22Rv1 (cell line): ENCODE data around the gene RAE1.
A peak's percentile ranks its signal among the peaks of the same experiment; 100 is the strongest.

Experiments used
- H3K27ac ChIP-seq: fragments of 450-650 bp; 2 replicates; pipeline ENCODE4 v1.5.1; 2017
- ZFX ChIP-seq: fragments of 450-650 bp; IDR thresholded peaks from 2 replicates; pipeline ENCODE4 v1.6.1; 2017; ENCODE audit warnings: antibody characterized with exemption, borderline replicate concordance
- TF ChIP-seq, protein P1 (sequence below): fragments of 450-650 bp; IDR thresholded peaks from 2 replicates; pipeline ENCODE4 v1.5.1; 2017; ENCODE audit warnings: mild to moderate bottlenecking

Gene RAE1

DNA sequence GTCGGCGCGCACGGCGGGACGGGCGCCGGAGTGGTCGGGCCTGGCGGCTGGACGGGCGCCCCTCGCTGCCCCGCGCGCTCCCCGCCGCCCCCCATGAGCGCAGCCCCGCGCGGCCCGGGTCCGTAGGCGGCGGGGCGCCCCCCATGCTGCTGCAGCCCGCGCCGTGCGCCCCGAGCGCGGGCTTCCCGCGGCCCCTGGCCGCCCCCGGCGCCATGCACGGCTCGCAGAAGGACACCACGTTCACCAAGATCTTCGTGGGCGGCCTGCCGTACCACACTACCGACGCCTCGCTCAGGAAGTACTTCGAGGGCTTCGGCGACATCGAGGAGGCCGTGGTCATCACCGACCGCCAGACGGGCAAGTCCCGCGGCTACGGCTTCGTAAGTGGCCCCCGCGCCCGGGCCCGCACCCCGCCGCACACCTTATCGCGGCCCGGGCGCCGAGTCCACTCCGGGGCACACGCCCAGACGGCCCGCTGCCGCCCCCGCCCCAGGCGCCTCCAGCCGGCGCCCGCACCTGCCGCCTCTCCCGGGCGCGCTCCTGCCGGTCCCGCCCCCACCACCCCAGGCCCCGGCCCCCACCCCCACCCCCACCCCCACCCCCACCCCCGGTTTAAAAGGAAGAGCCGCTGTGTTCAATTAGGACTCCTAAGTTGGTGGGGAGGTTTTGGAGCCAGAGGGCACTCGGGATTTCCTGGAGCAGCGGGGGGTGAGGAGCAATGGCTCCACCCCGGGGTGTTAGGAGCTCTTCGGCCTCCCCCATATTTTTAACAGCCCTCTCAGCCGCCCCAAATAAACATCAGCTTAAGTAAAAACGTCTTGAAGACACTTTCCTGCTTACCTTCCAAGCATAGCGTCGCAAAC, 40.6 kb downstream of the RAE1 start:
- H3K27ac ChIP-seq = peak overlapping the region; percentile 44
- TF ChIP-seq, protein P1, sequence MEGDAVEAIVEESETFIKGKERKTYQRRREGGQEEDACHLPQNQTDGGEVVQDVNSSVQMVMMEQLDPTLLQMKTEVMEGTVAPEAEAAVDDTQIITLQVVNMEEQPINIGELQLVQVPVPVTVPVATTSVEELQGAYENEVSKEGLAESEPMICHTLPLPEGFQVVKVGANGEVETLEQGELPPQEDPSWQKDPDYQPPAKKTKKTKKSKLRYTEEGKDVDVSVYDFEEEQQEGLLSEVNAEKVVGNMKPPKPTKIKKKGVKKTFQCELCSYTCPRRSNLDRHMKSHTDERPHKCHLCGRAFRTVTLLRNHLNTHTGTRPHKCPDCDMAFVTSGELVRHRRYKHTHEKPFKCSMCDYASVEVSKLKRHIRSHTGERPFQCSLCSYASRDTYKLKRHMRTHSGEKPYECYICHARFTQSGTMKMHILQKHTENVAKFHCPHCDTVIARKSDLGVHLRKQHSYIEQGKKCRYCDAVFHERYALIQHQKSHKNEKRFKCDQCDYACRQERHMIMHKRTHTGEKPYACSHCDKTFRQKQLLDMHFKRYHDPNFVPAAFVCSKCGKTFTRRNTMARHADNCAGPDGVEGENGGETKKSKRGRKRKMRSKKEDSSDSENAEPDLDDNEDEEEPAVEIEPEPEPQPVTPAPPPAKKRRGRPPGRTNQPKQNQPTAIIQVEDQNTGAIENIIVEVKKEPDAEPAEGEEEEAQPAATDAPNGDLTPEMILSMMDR = no peak
- no peak for TF ChIP-seq ZFX

DNA sequence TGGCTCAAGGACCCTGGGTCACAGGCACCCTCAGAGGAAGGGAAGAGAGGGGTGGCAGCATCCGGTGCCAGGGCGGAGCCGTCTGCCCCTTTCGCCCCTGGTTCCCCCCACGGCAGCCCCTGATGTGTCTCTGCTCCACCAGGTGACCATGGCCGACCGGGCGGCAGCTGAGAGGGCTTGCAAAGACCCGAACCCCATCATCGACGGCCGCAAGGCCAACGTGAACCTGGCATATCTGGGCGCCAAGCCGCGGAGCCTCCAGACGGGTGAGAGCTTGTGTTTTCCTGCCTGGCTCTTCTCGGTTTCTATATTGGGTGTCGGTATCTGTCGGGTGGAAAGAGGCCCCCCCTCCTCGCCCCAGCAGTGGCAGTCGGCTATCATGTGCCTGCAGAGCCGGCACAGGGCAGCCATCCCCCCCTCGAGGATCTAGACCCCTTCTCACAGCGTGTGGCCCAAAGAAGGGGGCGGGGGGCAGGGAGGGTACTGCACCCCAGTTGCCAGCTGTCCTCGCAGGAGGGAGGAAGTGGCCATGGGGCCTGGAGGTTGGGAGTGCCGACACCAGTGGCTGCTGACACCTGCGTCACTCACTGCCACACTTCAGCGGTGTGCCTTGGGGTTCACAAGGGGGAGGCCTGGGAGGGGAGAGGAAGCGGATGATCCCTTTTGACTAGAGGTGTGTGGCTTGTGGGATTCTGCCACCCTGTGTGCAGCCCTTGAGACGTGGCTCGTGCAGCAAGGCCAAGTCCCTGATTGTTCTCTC, 41.6 kb downstream of the RAE1 start:
- H3K27ac ChIP-seq = no peak overlapping the region

DNA sequence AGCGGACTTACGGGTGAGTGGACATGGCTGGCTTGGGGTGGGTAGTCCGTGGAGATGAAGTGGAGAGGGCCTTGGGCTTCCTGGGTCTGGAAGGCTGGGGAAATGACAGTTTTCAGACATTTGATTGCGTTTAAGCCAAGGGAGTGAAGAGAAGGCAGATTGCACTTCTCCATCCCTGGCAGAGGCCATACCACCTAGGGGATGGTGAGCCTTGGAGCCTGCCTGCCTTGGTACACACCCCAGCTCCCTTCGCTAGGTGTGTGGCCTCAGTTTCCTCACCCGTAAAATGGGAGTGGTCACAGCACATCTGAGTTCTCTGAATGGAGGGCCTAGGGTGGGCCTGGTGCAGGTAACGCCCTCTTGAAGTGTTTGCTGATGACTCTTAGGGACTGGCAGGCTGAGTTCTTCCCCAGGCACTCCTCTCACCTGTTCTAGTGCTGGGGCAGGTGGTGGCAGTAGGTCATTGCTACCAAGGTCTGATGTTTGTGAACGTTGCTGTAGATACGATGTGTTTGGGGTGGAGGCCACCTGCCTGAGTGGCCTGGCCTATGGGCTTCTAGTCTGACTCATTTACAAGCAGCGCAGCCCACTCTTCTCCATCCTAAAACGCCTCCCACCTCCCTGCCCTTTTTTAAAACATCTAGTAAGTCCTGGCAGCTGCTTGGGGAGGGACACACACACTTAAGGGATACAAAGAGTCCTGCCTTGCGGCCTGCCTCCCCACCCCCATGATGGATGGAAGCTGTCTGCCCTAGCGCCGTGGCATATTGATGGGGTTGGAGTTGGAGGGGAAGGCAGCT, 42.5 kb downstream of the RAE1 start:
- TF ChIP-seq, protein P1 = no peak
- no peak for TF ChIP-seq ZFX
- H3K27ac ChIP-seq = no peak overlapping the region

More for the DNA sequence above, 41.6 kb downstream of the RAE1 start:
- TF ChIP-seq, protein P1 = no peak
- no peak for TF ChIP-seq ZFX

DNA sequence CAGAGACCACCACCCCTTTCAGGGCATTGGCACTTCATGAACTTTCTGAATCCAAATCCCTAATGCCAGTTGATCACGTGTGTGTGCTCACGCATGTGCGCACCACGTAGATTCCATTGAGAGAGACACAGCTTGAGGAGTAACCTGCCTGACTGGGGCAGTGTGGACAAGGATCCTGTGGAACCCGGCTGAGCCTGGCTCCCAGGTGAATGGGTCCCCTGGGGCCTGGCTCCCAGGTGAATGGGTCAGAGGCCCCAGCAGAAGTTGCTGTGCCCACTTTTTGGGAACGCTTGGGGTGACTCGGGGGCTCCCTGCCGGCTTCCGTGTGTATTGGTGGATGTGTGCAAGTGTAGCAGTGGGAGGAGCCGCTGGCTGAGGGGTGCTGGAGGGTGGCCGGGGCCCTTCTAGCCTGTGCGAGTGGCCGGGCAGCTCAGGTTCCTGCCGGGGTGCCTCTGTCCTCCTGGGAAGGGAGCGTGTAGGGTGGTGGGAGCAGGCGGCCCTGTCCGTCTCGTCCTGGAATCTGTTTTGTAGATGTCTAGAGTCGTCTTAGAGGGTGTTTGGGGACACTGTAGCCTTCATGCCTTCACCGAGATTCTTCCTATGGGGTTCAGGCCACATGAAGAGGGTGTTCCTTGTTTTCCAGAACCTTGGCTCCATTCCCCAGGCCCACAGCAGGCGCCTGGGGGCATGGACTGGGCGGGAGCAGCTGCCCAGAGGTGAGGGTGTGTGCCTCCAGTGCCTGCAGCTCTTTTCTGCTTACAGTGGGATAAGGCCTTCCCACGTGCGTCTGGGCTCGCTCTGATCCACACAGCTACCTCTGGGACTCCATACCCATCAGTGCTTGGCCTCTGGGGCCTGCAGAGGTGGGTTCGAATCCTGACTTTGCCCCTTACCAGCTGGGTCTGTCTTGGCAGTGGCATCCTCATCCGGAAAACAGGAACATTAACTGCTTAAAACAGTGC, 43.3 kb downstream of the RAE1 start:
- no peak overlapping the region for H3K27ac ChIP-seq
- TF ChIP-seq, protein P1 = no peak

DNA sequence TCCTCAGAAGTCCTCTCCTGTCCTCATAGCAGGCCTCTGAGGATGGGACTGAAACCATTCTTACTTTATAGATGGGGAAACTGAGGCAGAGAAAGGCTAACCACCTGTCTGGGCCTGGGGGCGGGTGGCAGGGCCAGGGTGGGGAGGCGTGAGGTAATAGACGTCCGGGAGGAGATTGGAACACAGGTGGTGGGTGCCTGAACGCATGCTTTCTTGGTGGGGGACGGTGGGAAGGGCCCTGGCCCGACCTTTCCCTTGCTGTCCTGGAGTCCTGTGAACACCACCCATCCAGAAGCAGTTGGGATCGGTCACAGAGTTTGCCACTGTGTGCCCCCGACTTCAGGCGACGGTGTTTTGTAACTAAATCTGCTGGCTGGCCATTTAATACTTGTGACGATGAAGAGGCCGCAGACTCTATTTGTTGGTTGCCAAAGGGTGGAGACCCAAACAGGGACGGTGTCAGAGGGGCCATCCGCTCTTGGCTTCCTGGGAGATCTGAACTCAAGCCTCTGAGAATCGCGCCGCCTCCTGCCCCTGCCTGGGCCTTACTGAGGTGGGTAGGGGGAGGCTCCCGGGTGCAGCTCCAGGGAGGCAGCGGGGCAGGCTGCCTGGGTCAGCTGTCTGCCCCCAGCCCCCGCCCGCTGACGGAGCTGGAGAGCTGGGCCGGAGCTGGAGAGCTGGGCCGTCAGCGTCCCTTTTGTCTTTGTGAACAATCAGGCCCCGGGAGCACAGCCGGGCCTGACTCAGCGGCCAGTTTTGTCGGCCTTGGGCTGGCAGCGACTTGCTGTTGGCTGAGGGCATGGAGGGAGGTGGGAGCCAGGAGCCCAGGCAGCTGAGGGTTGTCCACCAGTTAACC, 44.3 kb downstream of the RAE1 start:
- H3K27ac ChIP-seq = no peak overlapping the region
- TF ChIP-seq, protein P1 = no peak
- TF ChIP-seq ZFX = no peak
